M059J (cell line): ENCODE measurements around the gene CDC42BPA. TPM values are rescaled to one million over a fixed set of nuclear protein-coding genes. Genes with fewer than 3 reads are reported as not detected.
"Not testable (repeated sequence)": the region's sequence is repeated elsewhere in the genome, so short reads cannot be mapped to it uniquely, and the experiment has no call there.

ENCODE experiments used
- DNase-seq: peaks from one replicate; pipeline ENCODE4 v3.0.0-alpha.2; 2012; ENCODE audit warnings: low read depth
- total RNA-seq: library from RNA; depleted of rRNA; stranded (reverse); fragments of >200 nt; shearing (Covaris generic); gene quantifications from 2 replicates; pipeline ENCODE4 v1.2.3, GENCODE V29; 2014

The CDC42BPA gene
- total RNA-seq, 1 experiment from 2014 or later = 21.6 TPM

DNA sequence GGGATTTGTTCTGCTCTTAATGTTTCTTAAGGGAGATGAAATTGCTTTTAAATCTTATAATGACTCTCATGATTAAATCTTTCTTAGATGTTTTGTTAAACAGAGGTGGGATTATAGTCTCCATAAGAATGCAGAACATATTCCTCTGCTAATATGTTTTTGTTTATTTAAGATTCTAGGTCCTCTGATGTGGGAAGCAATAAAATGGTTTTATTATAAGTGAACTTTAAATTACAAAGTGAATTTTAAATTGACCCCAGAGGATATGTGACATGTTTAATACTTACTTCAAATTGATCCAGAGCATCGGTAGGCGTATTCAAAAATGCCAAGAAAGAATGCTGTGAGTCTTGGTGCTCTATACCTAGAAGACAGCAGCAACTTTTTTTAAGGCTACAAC, 248.8 kb downstream of the CDC42BPA start:
- no peak for DNase-seq

DNA sequence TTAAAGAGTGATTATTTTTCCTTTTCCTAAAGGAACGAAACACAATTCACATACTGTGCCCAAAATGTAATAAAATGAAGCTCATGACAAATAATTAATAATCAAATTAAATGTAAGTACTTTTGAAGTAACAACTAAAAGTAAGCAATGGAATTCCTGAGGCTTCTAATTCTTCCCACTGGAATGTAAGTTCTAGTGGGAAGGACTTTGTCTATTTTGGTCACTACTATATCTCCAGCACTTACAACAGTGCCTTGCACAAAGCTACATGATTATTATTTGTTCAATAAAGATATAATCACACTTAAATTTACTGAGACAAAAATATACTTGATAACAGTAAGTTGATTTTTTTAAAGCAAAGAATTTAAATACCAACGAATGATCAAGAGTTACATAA, 249.4 kb downstream of the CDC42BPA start:
- DNase-seq = no peak

DNA sequence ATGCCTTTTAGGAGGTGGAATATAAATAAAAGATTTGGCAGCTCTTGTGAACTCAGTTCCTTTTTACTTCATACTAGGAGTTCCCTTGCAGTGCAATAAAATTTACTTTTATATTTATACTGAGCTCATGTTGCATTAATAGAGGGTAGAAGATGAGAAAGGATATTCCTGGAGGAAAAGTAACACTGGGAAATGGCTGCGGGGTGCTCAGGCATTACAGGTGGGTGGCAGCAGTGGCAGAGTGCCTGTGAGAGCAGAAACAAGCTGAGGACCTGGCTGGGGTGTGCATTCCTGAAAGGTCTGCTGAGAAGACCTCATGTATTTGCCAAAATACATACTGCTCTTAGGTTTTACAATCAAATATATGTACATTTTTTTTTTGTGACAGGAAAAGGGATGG, 251.3 kb downstream of the CDC42BPA start:
- no peak for DNase-seq

DNA sequence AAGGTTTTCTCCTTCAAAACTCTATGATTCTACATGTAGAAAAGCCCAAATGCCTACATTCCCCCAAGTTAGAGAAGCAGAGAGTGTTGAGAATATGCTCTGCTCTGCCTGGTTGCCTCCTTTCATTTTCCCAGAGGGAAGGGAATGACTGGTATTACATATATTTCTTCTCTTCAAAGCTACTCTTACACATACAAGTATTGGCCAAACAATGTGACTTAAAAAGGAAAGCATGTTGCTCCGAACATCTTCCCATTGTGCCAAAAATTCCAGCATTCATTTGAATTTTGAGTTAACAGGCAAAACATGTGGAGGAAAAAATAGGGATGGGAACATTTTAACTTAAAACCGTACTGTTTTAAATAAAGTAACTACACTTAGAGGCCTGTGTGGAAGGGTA, 253.0 kb downstream of the CDC42BPA start:
- DNase-seq = no peak

DNA sequence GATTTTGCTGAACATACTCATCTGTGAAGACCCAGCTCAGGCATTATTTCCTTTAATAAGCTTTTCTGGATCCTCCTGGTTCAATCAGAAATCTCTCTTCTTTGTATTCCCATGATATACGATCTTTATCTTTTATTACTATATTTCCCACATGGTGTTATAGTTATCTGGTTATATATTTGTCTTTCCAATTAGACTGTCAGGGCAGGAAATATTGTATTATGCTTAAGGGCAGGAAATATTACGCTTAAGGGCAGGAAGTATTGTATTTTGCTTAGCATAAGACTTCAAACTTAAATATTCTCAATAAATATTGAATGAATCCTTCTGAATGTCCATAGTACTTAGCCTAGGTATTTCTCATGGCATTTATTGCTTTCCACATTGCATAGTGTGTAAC, 256.0 kb downstream of the CDC42BPA start:
- no peak for DNase-seq

DNA sequence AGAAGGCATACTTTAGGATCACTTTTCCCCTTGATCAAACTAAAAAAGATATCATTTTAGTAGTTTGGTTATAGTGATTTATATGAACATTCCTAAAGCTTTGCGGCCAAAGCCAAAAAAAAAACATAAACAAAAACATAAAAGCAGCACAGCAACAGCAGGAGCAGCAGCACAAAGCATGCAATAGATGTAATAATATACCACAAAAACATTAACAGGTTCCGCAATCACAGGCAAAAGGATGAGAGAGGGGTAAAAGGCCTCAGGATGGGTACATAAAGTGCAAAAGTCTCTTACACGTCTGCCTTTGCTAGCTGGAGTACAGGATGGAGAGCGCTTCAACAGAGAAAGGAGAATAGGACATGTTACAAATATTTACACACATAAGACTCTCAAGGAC, 259.2 kb downstream of the CDC42BPA start:
- DNase-seq = no peak

DNA sequence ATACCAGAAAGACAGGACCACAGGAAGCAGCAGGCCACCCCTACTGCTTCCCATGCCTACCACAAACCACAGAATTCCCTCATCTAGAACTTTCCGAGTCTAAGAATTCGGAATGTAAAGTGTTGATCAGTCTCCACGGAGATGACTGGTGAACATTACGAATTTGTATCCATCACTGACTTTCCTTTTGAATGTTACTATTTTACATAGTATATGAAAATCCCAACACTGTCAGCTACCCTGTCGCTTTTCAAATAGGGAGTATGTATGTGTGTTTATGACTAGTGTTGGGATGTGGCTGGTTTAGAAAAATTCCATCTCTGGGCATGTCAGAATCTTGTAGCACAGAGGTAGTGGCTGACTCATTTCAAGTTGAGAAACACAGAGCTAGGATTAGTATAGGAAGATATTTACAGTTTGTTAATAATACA, 260.0 kb downstream of the CDC42BPA start:
- DNase-seq = peak; percentile 23

DNA sequence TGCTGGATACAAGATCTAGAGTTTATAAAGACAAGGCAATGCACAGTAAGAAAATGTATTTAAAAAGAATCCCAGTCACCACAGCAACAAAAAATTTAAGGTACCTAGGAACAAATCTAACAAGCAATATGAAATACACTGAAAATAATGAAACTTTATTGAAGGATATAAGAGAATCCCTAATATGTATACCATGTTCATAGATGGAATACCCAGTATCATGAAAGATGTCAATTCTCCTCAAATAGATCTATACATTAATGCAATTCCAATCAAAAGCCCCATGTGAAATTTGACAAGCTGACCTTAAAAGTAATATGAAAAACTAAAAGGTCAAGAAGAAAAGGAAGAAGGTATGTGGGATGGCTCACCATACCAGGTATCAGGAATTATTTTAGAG, 269.0 kb downstream of the CDC42BPA start:
- no peak for DNase-seq

DNA sequence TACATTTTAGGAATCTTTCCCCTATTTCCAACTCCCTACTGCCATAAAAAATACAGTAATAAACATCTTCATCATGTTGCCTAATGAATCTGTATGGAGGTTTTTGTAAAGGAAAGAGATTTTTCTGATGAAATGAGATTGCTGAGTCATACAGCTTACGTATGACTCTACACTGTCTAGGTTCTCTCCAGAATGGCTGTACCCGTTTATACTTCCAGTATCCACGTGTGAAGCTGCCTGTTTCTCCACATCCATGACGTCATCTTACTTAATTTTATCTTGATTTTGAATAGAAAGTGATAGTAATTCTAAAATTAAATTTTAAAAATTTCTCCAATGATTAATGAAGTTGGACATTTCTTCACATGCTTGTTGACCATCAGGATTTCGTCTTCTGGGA, 274.5 kb downstream of the CDC42BPA start:
- peak; percentile 5 for DNase-seq

DNA sequence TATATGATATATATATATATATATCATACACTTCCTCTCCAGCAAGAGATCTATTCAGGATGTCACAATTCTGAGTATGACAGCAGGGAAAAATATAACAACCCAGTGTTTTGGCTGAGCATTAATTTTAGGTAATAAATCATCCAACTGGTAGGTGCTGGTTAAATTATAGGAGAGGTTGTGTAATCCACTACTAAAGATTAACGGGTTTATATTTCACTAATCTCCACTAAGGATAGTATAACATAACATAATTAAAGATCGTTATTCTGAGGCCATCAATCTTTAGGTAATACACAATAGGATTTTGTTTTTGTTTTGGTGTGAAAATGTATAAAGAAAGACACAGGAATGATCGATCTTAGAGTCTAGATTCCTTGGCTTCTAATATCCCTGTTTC, 276.0 kb downstream of the CDC42BPA start:
- DNase-seq = no peak

DNA sequence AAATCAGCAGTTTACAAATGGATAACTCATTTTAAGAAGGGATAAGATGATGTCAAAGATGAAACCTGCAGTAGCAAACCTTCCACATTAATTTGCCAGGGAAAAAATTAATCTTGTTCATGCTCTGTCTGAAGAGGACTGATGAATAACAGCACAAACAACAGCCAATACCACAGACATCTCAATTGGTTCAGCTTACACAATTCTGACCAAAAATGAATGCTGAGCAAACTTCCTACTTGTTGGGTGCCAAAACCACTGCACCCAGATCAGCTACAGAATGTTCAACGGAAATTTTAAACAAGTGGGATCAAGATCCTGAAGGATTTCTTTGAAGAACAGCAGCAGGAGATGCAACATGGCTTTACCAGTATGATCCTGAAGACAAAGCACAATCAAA, 279.9 kb downstream of the CDC42BPA start:
- no peak for DNase-seq

DNA sequence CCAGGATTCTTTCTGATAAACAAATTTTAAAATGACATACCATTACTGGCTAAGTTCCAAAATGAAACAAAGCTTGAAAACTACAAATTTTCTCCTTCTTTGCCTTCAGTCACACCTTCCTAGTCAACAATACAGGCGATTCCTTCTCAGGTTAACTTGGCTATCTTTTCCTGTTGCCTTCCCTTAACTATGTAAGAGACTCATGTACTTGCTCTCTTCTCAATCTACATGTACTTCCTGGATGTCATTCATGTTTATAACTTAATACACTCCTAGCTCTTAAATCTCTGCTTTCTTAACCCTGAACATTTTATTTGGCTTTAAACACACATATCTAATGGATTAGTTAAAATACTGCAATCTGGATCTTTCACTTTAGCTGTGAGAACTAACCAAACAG, 281.2 kb downstream of the CDC42BPA start:
- DNase-seq = no peak

DNA sequence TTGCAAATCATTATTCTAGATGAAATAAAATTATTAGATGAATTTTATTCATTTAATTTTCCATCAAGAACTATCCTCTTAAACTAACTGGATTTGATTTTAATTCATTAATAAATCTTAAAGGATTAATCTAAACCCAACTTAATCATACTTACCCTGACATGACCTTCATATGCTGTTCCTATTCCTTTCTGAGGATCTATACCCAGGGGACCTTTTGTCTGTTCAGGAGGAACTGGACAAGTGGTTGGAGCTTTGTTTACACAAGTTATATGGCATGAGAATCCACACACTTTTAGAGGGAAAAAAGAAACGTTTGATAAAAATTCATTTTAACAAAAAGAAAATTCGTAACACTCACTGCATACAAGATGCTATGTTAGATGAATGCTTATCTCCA, 283.0 kb downstream of the CDC42BPA start:
- DNase-seq = no peak

DNA sequence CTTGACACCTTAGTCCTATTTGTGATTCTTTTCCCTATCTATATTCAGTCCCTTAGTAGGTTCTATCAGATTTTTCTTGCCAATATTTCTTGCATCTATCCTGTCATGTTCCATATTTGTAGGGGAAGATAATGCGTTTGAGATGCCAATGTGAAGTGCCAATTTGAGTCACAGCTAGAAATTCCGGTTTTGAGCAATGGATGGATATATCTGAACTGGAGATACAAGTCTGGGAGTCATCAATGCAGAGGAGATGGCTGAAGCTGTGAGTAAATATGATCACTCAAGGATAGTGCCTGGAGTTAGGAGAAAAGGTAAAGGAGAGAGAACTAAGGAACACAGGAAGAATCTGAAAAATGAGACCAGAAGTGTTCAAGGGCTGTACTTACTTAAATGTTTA, 284.4 kb downstream of the CDC42BPA start:
- DNase-seq = no peak

DNA sequence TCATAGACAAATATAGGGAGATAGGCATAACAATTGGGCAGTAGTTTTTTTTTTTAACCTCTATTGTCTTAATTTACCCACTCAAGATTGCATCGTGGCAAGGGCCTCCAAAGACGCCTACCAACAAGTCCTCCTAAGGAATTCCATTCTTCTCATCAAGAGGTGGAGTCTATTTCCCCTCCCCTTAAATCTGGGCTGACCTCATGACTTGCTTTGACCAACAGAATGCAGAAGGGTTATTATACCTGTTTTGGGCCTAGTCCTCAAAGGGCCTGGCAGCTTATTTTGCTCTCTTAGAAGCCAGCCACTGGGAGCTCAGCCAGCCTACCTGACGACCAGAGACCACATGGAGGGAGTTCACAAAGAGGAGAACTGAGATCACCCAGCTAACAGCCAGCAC, 285.9 kb downstream of the CDC42BPA start:
- DNase-seq = no peak

DNA sequence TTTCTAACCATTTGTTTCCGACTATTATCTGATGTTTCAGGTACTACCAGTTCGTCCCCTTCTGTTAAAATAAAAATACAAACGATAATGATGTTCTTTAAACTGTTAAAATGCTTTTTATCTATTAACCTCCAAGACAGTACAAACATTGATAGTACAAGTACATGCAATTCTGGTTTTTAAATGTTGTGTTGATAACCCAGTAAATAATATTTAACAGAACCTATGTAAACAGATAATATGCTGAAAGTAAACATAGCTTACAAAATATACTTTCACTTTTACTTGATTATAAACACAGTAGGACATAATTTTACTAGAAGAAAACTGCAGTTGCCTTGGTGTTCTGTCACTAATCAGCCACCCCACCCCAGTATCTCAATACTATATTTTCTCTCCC, 301.3 kb downstream of the CDC42BPA start:
- no peak for DNase-seq

DNA sequence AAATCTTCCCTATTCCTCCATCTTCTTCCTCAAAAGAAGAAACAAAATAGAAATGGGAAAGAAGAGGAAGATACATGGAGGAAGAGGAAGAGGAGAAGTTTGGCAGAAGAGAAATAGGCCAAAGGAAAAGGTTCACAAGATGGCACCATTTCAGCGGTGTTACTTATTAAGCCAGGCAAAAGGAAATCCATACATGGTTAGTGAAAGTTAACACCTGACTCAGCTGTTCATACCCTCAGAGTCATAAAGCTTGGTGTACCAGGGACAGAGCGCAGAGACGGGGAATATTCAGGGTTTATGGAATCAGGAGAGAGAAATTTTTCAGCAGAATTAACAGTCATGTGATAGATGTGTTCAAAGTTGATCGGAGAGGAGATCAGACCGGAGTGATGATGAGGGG, 307.6 kb downstream of the CDC42BPA start:
- no peak for DNase-seq

DNA sequence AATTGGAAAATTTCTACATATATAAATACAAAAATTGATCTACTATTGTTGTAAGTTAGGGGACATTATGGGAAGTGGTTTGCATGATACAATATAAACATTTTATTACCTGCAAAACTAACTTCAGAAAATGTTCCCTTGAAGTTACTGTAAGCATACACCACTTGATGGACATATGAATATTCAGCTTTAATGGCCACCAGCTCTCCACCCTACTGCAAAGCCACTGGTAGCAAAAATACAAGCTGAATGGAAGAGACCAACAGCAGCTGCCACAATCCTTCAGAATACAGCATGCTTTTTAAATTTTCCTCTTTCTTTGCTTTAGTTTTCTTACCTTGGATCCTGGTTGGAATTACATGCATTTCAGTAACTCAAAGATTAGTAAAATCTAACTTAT, 308.4 kb downstream of the CDC42BPA start:
- no peak for DNase-seq

DNA sequence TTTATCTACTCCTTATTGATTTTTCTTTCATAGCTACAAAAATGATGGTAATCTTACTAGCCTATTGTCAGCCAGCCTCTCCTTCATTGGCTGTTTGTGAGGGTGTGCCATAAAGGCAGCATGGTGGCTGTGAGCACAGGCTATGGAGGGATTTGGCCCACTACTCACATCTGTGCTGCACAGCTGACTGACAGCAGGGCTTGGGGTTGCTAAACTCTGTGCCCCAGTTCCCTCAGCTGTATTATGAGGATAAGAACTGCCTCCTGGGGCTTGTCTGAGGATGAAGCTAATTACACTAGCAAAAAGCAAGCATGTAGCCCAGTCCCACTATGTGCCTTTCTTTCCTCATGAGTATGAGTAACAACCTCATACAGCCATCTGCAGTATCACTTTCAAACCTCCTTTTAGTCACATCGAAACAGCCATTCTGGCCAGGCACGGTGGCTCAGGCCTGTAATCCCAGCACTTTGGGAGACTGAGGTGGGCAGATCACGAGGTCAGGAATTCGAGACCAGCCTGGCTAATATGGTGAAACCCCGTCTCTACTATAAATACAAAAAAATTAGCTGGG, 312.0 kb downstream of the CDC42BPA start:
- DNase-seq = no peak

DNA sequence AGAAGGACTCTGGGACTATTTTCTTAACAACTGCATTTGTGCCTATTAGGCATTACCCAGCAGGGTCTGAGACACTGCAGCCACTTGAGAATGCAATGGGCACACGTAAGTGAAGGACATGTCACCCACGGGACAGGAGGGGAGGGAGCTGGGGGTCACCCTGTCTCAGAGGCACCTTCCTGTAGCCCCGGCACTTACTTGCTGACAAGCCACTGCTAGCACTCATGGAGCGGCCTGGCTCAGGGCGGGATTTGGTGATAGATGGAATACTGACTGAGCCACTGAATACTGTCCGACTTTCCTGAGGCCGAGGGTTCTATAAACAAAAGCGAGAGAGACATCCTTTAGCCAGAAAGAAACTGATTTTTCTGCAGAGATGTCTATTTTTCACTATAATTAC, 313.5 kb downstream of the CDC42BPA start:
- DNase-seq = no peak

DNA sequence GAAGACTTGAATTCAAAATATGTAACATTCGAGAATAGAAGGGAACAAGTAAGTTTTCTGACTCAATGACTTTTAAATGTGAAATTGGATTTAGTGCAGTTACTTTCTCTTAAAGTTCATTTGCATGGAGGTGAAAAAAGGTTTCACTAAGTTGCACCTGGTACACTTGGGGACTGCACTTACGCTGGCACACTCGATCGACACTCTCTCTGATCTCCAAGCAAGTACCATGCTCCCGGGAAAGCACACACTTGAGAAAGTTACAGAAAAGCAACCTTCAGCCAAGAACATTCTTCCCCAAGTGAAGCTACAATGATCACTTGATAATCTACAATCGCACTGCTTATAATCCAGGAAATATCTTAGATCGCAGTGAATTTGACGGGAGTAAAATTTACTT, 315.1 kb downstream of the CDC42BPA start:
- no peak for DNase-seq

DNA sequence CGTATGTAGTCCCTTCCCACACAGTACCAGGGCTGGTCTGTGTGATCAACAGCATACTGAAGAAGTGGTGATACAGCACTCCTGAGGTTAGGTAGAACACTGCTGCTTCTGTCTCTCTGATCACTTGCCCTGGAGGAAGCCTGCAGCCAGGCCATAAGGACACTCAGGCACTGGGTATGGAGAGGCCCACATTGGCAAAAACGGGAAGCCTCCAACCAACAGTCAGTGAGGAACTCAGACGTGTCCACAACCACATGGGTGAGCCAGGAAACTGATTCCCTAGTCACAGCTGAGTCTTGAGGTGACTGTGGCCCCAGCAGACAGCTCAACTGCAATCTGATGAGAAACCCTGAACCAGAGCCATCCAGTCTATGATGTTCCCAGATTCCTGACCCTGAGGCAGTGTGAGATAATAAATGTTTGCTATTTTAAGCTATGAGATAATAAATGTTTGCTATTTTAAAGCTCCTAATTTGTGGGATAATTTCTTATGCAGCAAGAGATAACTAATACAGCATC, 315.7 kb downstream of the CDC42BPA start:
- DNase-seq = no peak

DNA sequence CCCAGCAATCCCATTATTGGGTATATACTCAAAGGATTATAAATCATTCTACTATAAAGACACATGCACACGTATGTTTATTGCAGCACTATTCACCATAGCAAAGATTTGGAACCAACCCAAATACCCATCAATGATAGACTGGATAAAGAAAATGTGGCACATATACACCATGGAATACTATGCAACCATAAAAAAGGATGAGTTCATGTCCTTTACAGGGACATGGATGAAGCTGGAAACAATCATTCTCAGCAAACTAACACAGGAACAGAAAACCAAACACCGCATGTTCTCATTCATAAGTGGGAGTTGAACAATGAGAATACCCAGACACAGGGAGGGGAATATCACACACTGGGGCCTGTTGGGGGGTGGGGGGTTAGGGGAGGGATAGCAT, 318.7 kb downstream of the CDC42BPA start:
- not testable (repeated sequence) for DNase-seq
